Adipose tissue (tissue), 3 donors: ENCODE results near the gene VASP. TPM values are rescaled to one million over a fixed set of nuclear protein-coding genes. Genes with fewer than 3 reads are reported as not detected.

ENCODE experiments used
- H3K27ac ChIP-seq: one replicate; pipeline ENCODE4 v1.5.1; 2013; ENCODE audit warnings: low read depth, low read length
- whole genome bisulfite sequencing, 3 donors: extraction: QIAGEN DNeasy Blood & Tissue Kit; methylation state at CpG; one replicate each; pipeline ENCODE4 v1.1.7; 2013; 5-methylcytosine and 5-hydroxymethylcytosine counted together
- polyA plus RNA-seq, 3 donors: library from polyadenylated mRNA; stranded (reverse); fragments of 200-250 nt; gene quantifications; one replicate each; pipeline ENCODE4 v1.2.3, GENCODE V29; 2013
- donor health status: healthy with polysubstance abuse.
- donor health status: Bipolar disorder and iron deficiency.
- donor health status: healthy.

VASP gene
- polyA plus RNA-seq, 3 donors: 14.9 to 93.0 (median 78.0) TPM

DNA sequence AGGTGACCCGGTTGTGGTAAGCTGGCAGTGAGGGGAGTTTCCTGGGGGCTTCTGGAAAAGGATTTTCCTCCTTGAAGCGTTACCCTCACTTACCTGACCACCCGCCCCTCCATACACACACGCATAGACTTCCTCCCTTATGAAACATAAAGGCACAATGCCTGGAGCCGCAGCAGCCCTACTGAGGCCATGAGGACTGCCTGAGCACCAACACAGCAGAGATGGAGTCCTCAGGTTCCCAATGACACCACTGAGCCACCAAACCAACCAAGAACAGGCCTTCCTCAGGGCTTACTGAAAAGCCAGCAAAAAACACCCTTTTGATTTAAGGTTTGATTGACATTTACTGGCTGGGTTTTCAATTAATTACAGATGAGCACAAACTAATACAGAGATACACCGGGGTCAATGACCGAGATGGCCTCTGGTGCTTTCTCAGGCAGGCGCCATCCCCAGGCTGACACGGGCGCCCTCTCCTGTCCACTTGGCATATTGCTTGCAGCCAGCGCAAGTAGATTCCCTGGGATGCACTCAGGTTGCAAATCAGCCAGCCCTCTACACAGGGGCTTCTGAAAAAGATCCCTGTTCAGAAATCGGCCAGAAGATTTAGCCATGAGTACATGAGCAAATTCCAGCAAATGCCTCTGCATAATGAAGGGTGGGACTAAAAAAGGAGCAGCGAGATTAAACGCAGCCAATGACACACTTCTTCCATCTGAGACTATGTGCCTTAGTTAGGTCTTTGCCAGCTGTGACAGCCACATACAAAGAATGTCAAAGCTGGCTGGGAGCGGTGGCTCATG, 62.5 kb downstream of the VASP start:
- H3K27ac ChIP-seq: no peak overlapping the region
- 53 to 65% (median 56%) methylated on average over 15 of the region's 15 CpGs for WGBS, 3 donors

DNA sequence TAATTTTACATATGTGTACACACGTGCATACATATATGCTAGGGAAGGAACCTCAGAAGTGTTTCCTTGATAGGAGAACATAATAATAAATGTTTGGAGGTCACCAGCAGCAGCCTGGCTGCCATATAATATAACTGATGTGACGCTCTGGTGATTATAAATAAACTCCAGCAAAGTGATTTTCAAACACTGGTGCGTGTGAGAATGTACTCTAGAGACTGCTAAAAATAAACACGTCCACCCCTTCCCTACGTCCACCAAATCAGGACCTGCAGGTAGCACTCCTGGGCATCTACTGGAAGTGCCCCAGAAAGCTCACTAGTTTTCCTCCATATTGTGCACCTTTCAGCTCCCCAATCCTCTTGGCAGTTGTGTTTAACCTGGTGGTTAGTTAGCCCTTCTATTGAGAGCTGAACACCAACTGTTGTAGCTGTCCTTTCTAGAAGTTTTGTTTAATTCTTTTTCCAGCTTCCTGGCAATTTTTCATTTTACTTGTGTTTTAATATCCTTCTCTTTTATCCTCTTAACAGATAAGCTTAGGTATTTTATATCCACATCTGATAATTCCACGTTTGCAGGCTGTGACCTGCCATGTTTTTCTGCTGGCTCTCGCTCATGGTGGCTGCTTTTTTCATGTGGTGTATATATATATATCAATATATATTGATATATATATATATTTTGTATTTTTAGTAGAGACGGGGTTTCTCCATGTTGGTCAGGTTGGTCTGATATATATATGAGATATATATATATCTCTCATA, 64.4 kb downstream of the VASP start:
- H3K27ac ChIP-seq: no peak overlapping the region
- 76 to 90% (median 89%) methylated on average over 8 of the region's 8 CpGs for WGBS, 3 donors

DNA sequence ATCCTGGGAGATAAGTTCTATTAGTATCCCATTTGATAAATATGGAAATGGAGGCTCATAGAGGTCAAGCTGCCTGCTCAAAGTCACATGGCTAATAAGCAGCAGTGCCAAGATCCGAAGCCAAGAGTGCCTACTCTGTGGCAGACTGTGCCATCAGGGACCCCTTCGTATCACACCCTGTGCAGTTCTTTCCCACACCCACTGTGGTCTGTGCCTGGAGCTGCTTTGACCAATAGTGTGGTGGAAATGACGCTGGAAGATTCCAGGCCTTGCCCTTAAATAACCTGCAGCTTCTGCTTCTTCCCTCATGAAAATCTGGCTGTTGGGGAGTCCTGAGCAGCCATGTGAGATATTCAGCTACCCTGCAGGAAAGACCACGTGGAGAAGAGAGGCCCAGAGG, 67.2 kb downstream of the VASP start:
- no peak overlapping the region for H3K27ac ChIP-seq

DNA sequence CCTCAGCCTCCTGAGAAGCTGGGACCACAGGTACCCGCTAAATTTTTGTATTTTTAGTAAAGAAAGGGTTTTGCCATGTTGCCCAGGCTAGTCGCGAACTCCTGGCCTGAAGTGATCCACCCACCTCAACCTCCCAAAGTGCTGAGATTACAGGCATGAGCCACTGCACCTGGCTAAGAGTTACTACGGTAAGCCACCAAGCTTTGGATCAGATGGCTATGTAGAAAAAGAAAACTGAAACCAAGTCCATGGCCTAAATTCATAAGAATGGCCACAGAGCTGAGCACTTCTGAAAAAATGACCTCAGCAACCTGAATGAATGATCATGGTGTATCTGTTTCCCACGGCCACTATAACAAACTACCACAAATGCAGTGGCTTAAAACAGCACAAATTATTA, 67.9 kb downstream of the VASP start:
- H3K27ac ChIP-seq: no peak overlapping the region
- 92 to 95% (median 94%) methylated on average over 5 of the region's 5 CpGs for WGBS, 3 donors

More for the DNA sequence above, 67.2 kb downstream of the VASP start:
- WGBS, 3 donors: 76 to 82% (median 82%) methylated on average over 4 of the region's 4 CpGs

Other genes with a start within 250 kb of the VASP start
- 10 to 100 TPM in 1 of 3 donors, 1 to 10 TPM in 2; 2.9 to 12.5 (median 9.2) TPM for gene CKM, start 184.6 kb upstream of the VASP start, polyA plus RNA-seq
- gene KLC3, start 166.7 kb upstream of the VASP start, polyA plus RNA-seq: 1 to 10 TPM in 1 of 3 donors, under 1 TPM in 1, not detected in 1; 0.18 to 3.2 TPM
- 1 to 10 TPM; 5.6 to 9.1 (median 7.3) TPM for gene ERCC2, start 136.9 kb upstream of the VASP start, polyA plus RNA-seq
- 10 to 100 TPM; 11.1 to 36.5 (median 14.5) TPM for gene PPP1R13L, start 102.4 kb upstream of the VASP start, polyA plus RNA-seq
- gene POLR1G, start 100.8 kb upstream of the VASP start, polyA plus RNA-seq: 1 to 10 TPM; 1.5 to 6.3 (median 2.3) TPM
- gene ERCC1, start 83.6 kb upstream of the VASP start, polyA plus RNA-seq: 10 to 100 TPM; 31.0 to 63.9 (median 59.5) TPM
- 100 to 1,000 TPM in 2 of 3 donors, 10 to 100 TPM in 1; 11.9 to 650 (median 341) TPM for gene FOSB, start 39.5 kb upstream of the VASP start, polyA plus RNA-seq
- 1 to 10 TPM; 4.9 to 7.6 (median 6.4) TPM for gene RTN2, start 10.4 kb upstream of the VASP start, polyA plus RNA-seq
- gene PPM1N, start 9.0 kb upstream of the VASP start, polyA plus RNA-seq: 1 to 10 TPM in 1 of 3 donors, under 1 TPM in 2; 0.62 to 3.7 (median 0.71) TPM
- 1 to 10 TPM; 3.1 to 6.7 (median 3.5) TPM for gene OPA3, start 77.3 kb downstream of the VASP start, polyA plus RNA-seq
- 10 to 100 TPM in 2 of 3 donors, 1 to 10 TPM in 1; 1.3 to 29.5 (median 11.6) TPM for gene GPR4, start 94.7 kb downstream of the VASP start, polyA plus RNA-seq
- gene EML2, start 131.9 kb downstream of the VASP start, polyA plus RNA-seq: 10 to 100 TPM; 17.5 to 29.2 (median 22.3) TPM
- gene GIPR, start 160.7 kb downstream of the VASP start, polyA plus RNA-seq: 10 to 100 TPM in 1 of 3 donors, 1 to 10 TPM in 2; 5.6 to 20.2 (median 7.2) TPM
- gene SNRPD2, start 184.5 kb downstream of the VASP start, polyA plus RNA-seq: 100 to 1,000 TPM; 175 to 370 (median 310) TPM
- 1 to 10 TPM; 3.9 to 5.4 (median 4.9) TPM for gene QPCTL, start 185.2 kb downstream of the VASP start, polyA plus RNA-seq
- gene FBXO46, start 223.4 kb downstream of the VASP start, polyA plus RNA-seq: 1 to 10 TPM; 7.0 to 8.0 (median 7.3) TPM
- under 1 TPM; 0.01 to 0.11 (median 0.02) TPM for gene MEIOSIN, start 226.0 kb downstream of the VASP start, polyA plus RNA-seq